ACHN (cell line): ENCODE data around the gene MAP3K8.
A peak's percentile ranks its signal among the peaks of the same experiment; 100 is the strongest.

Source experiments
- DNase-seq: peaks from one replicate; pipeline ENCODE4 v3.0.0-alpha.2; 2015
- in situ Hi-C: cut with HindIII; loops from 2 replicates; pipeline ENCODE4 v1.10.0; 2017; ENCODE audit warnings: low sequenced_read_pairs, low pct_ligation_motif_present, low pct_unique_long_range_greater_than_20kb

Gene MAP3K8

GRCh38 chr10:30438021-30438850 lies 4.3 kb downstream of the MAP3K8 start:
- no peak for DNase-seq
- in situ Hi-C loops = no loop called here

- DNase-seq = no peak
- in situ Hi-C loops = no loop called here
Observed at GRCh38 chr10:30439931-30440330, 5.9 kb downstream of the MAP3K8 start.

- in situ Hi-C loops = no loop called here
- DNase-seq = no peak
Observed at GRCh38 chr10:30442019-30442606, 8.1 kb downstream of the MAP3K8 start.

GRCh38 chr10:30443049-30443448 lies 9.1 kb downstream of the MAP3K8 start:
- no peak for DNase-seq
- in situ Hi-C loops = no loop called here

GRCh38 chr10:30445711-30446110 lies 11.7 kb downstream of the MAP3K8 start:
- no peak for DNase-seq
- in situ Hi-C loops = no loop called here

- no peak for DNase-seq
- in situ Hi-C loops = no loop called here
Observed at GRCh38 chr10:30447125-30447799, 13.3 kb downstream of the MAP3K8 start.

GRCh38 chr10:30448092-30448491 lies 14.1 kb downstream of the MAP3K8 start:
- in situ Hi-C loops = no loop called here
- DNase-seq = no peak

- no peak for DNase-seq
- in situ Hi-C loops = no loop called here
Observed at GRCh38 chr10:30453764-30454527, 20.0 kb downstream of the MAP3K8 start.

- no peak for DNase-seq
Observed at GRCh38 chr10:30454744-30455510, 20.9 kb downstream of the MAP3K8 start.

GRCh38 chr10:30455816-30456215 lies 21.8 kb downstream of the MAP3K8 start:
- no peak for DNase-seq
- in situ Hi-C loops = no loop called here

More at GRCh38 chr10:30454744-30455510, 20.9 kb downstream of the MAP3K8 start:
- in situ Hi-C loops = no loop called here

GRCh38 chr10:30456266-30456665 lies 22.3 kb downstream of the MAP3K8 start:
- in situ Hi-C loops = no loop called here

GRCh38 chr10:30459283-30459682 lies 25.3 kb downstream of the MAP3K8 start:
- DNase-seq = no peak
- in situ Hi-C loops = no loop called here

More at GRCh38 chr10:30456266-30456665, 22.3 kb downstream of the MAP3K8 start:
- DNase-seq = no peak

- no peak for DNase-seq
- in situ Hi-C loops = no loop called here
Observed at GRCh38 chr10:30460121-30460520, 26.1 kb downstream of the MAP3K8 start.

- in situ Hi-C loops = no loop called here
- no peak for DNase-seq
Observed at GRCh38 chr10:30462513-30462912, 28.5 kb downstream of the MAP3K8 start.

GRCh38 chr10:30463944-30464451 lies 30.0 kb downstream of the MAP3K8 start:
- peak; percentile 2 for DNase-seq
- in situ Hi-C loops = no loop called here

- no peak for DNase-seq
- in situ Hi-C loops = no loop called here
Observed at GRCh38 chr10:30464675-30465074, 30.7 kb downstream of the MAP3K8 start.

- DNase-seq = no peak
- in situ Hi-C loops = no loop called here
Observed at GRCh38 chr10:30466445-30466844, 32.5 kb downstream of the MAP3K8 start.
